H9 (cell line): ENCODE measurements around the gene RINT1. TPM values are rescaled to one million over a fixed set of nuclear protein-coding genes. Genes with fewer than 3 reads are reported as not detected.

Experiments used
- DNase-seq: peaks from one replicate; pipeline ENCODE4 v3.0.0-alpha.2; 2017
- H2AFZ ChIP-seq: one replicate; pipeline ENCODE4 v1.6.1; 2013; ENCODE audit warnings: mild to moderate bottlenecking, low read length, control low read depth, moderate library complexity
- H2AK5ac ChIP-seq: 2 replicates; pipeline ENCODE4 v1.6.1; 2013; ENCODE audit warnings: low read length, control low read depth, mixed read lengths; ENCODE audit not compliant: insufficient read length
- H2BK120ac ChIP-seq: one replicate; pipeline ENCODE4 v1.6.1; 2013; ENCODE audit warnings: low read depth, mild to moderate bottlenecking, low read length, control low read depth, inconsistent platforms; ENCODE audit not compliant: poor library complexity, severe bottlenecking
- H2BK12ac ChIP-seq: 2 replicates; pipeline ENCODE4 v1.6.1; 2013; ENCODE audit warnings: low read length, control low read depth, mixed read lengths, low read depth; ENCODE audit not compliant: insufficient read length
- H2BK15ac ChIP-seq: 2 replicates; pipeline ENCODE4 v1.6.1; 2013; ENCODE audit warnings: low read depth, low read length, control low read depth
- H2BK20ac ChIP-seq: one replicate; pipeline ENCODE4 v1.6.1; 2013; ENCODE audit warnings: low read depth, mild to moderate bottlenecking, low read length, control low read depth, inconsistent platforms; ENCODE audit not compliant: poor library complexity, severe bottlenecking
- H2BK5ac ChIP-seq: 2 replicates; pipeline ENCODE4 v1.6.1; 2013; ENCODE audit warnings: low read length, control low read depth, mixed read lengths; ENCODE audit not compliant: insufficient read length
- H3K14ac ChIP-seq: 2 replicates; pipeline ENCODE4 v1.6.1; 2013; ENCODE audit warnings: low read length, control low read depth; ENCODE audit not compliant: insufficient read depth
- H3K18ac ChIP-seq: 2 replicates; pipeline ENCODE4 v1.6.1; 2013; ENCODE audit warnings: low read depth, mild to moderate bottlenecking, mixed read lengths, low read length, control low read depth; ENCODE audit not compliant: insufficient read length
- H3K23ac ChIP-seq: 2 replicates; pipeline ENCODE4 v1.6.1; 2013; ENCODE audit warnings: low read length, control low read depth, mixed read lengths, low read depth; ENCODE audit not compliant: insufficient read length
- H3K23me2 ChIP-seq: 2 replicates; pipeline ENCODE4 v1.6.1; 2013; ENCODE audit warnings: low read depth, mild to moderate bottlenecking, mixed read lengths, low read length, control low read depth; ENCODE audit not compliant: insufficient read length, poor library complexity, severe bottlenecking
- H3K27ac ChIP-seq: 2 replicates; pipeline ENCODE4 v1.5.1; 2013; ENCODE audit warnings: low read length, control low read depth, mixed read lengths, low read depth; ENCODE audit not compliant: insufficient read length
- H3K27me3 ChIP-seq: 2 replicates; pipeline ENCODE4 v1.6.1; 2013; ENCODE audit warnings: low read length, control low read depth, inconsistent platforms; ENCODE audit not compliant: insufficient read depth
- H3K4ac ChIP-seq: 2 replicates; pipeline ENCODE4 v1.6.1; 2013; ENCODE audit warnings: low read depth, mild to moderate bottlenecking, control low read depth, inconsistent platforms, low read length, moderate library complexity
- H3K4me1 ChIP-seq: 2 replicates; pipeline ENCODE4 v1.6.1; 2013; ENCODE audit warnings: low read length, control low read depth, inconsistent platforms; ENCODE audit not compliant: insufficient read depth
- H3K4me2 ChIP-seq: 2 replicates; pipeline ENCODE4 v1.6.1; 2013; ENCODE audit warnings: low read length, control low read depth, mixed read lengths; ENCODE audit not compliant: insufficient read length, insufficient read depth
- H3K56ac ChIP-seq: 2 replicates; pipeline ENCODE4 v1.6.1; 2013; ENCODE audit warnings: low read depth, mild to moderate bottlenecking, mixed read lengths, low read length, control low read depth; ENCODE audit not compliant: insufficient read length
- H3K79me1 ChIP-seq: 2 replicates; pipeline ENCODE4 v1.6.1; 2013; ENCODE audit warnings: low read depth, mild to moderate bottlenecking, moderate library complexity, low read length, control low read depth, inconsistent platforms; ENCODE audit not compliant: insufficient read depth, poor library complexity, severe bottlenecking
- H3K79me2 ChIP-seq: 2 replicates; pipeline ENCODE4 v1.6.1; 2013; ENCODE audit warnings: low read length, control low read depth, inconsistent platforms; ENCODE audit not compliant: insufficient read depth
- H3K9ac ChIP-seq: 2 replicates; pipeline ENCODE4 v1.6.1; 2013; ENCODE audit warnings: low read length, control low read depth, mixed read lengths; ENCODE audit not compliant: insufficient read length; ENCODE audit errors: extremely low read depth
- H3K9me3 ChIP-seq: one replicate; pipeline ENCODE4 v1.6.1; 2013; ENCODE audit warnings: low read depth, low read length, inconsistent platforms; ENCODE audit not compliant: control insufficient read depth
- H3T11ph ChIP-seq: one replicate; pipeline ENCODE4 v1.6.1; 2013; ENCODE audit warnings: mild to moderate bottlenecking, low read length, control low read depth, inconsistent platforms
- H4K20me1 ChIP-seq: one replicate; pipeline ENCODE4 v1.6.1; 2013; ENCODE audit not compliant: control insufficient read depth, insufficient read length, insufficient read depth
- H4K5ac ChIP-seq: 2 replicates; pipeline ENCODE4 v1.6.1; 2013; ENCODE audit warnings: low read depth, mild to moderate bottlenecking, mixed read lengths, low read length, control low read depth; ENCODE audit not compliant: insufficient read length
- H4K8ac ChIP-seq: replicated peaks from 2 replicates; pipeline ENCODE4 v1.6.1; 2013; ENCODE audit warnings: low read length, control low read depth, mixed read lengths, low read depth; ENCODE audit not compliant: insufficient read length
- H4K91ac ChIP-seq: 2 replicates; pipeline ENCODE4 v1.6.1; 2013; ENCODE audit warnings: low read depth, mild to moderate bottlenecking, moderate library complexity, mixed read lengths, low read length, control low read depth; ENCODE audit not compliant: insufficient read length
- H3K27ac Mint-ChIP-seq, 3 experiments: 2 replicates in 2 of 3; 3 replicates in 1 of 3; pipeline ENCODE4 v1.8.0; 2020 to 2021; ENCODE audit warnings: mixed read lengths in 3 of 3, mild to moderate bottlenecking in 1 of 3, moderate library complexity in 1 of 3
- H3K27me3 Mint-ChIP-seq: 2 replicates; pipeline ENCODE4 v1.8.0; 2021; ENCODE audit warnings: low read depth, mild to moderate bottlenecking, moderate library complexity, mixed read lengths
- H3K36me3 Mint-ChIP-seq, 3 experiments: 2 replicates in 2 of 3; 3 replicates in 1 of 3; pipeline ENCODE4 v1.8.0; 2020 to 2021; ENCODE audit warnings: low read depth in 3 of 3, mixed read lengths in 3 of 3; ENCODE audit not compliant: insufficient read depth in 1 of 3
- H3K4me1 Mint-ChIP-seq, 2 experiments: 2 replicates each; pipeline ENCODE4 v1.8.0; 2020; ENCODE audit warnings: mixed read lengths in 2 of 2
- H3K4me3 Mint-ChIP-seq, 2 experiments: 2 replicates in 1 of 2; 3 replicates in 1 of 2; pipeline ENCODE4 v1.8.0; 2020 to 2021; ENCODE audit warnings: mild to moderate bottlenecking in 2 of 2, mixed read lengths in 2 of 2, moderate library complexity in 1 of 2
- H3K9me3 Mint-ChIP-seq, 2 experiments: 2 replicates in 1 of 2; 3 replicates in 1 of 2; pipeline ENCODE4 v1.8.0; 2020; ENCODE audit warnings: mild to moderate bottlenecking in 2 of 2, mixed read lengths in 2 of 2, moderate library complexity in 1 of 2
- CTCF ChIP-seq: fragments of 200-600 bp; sonication (generic); conservative IDR thresholded peaks from 3 replicates; pipeline ENCODE4 v1.8.0; 2021; ENCODE audit warnings: antibody characterized with exemption, mild to moderate bottlenecking
- WGBS: extraction: QIAGEN DNeasy Blood & Tissue Kit; methylation state at CpG from one replicate; pipeline ENCODE4 v1.1.7; 2013; ENCODE audit warnings: missing lambda C conversion rate, low lambda C conversion rate, mixed read lengths; ENCODE audit not compliant: insufficient read length; ENCODE audit errors: extremely low coverage; 5-methylcytosine and 5-hydroxymethylcytosine counted together
- total RNA-seq: library from RNA; stranded (reverse); gene quantifications from 2 replicates; pipeline ENCODE4 v1.2.1, GENCODE V29; 2021

Gene RINT1
- total RNA-seq, 1 experiment from 2014 or later: 21.5 TPM

GRCh38 chr7:105521027-105521716 lies 10.8 kb upstream of the RINT1 start:
- H3K4me3 Mint-ChIP-seq: peak overlapping the region; percentile 98 to 99
- Histone ChIP-seq H3K18ac (peak overlapping the region; percentile 96), H2BK20ac (no peak overlapping the region), H3K14ac (peak overlapping the region; percentile 90), H3K4me2 (peak overlapping the region; percentile 78), H4K20me1 (no peaks in the 10 kb centered on the region), H2BK5ac (no peak overlapping the region), H3K4me1 (no peaks in the 10 kb centered on the region; the same call in 1 of the 2 replicates), H4K91ac (no peak overlapping the region), H3K79me1 (no peaks in the 10 kb centered on the region), H4K5ac (no peak overlapping the region), H2BK12ac (no peak overlapping the region), H3K79me2 (peaks cover 21% of the 10 kb centered on the region), H3T11ph (no peak overlapping the region), H3K56ac (no peak overlapping the region), H2AFZ (no peak overlapping the region), H3K27ac (no peak overlapping the region), H4K8ac (no peak overlapping the region), H3K4ac (no peak overlapping the region), H3K23ac (no peak overlapping the region), H2BK15ac (no peak overlapping the region; the same call in 1 of the 2 replicates), H2AK5ac (no peak overlapping the region), H3K9ac (peak overlapping the region; percentile 92), H3K9me3 (no peaks in the 10 kb centered on the region), H2BK120ac (no peak overlapping the region), H3K27me3 (no peaks in the 10 kb centered on the region), H3K23me2 (peaks cover 8% of the 10 kb centered on the region)
- peak overlapping the region; percentile 95 to 99 (median 97) for H3K27ac Mint-ChIP-seq
- no CpG with 5 or more reads among the region's 25 CpGs for WGBS
- peaks cover 20 to 28% (median 27%) of the 10 kb centered on the region in 3 experiments; a peak in 6 of 7 replicates for H3K36me3 Mint-ChIP-seq
- TF ChIP-seq CTCF: no peak
- peak; percentile 45 for DNase-seq
- peaks cover 11 to 14% of the 10 kb centered on the region in 2 experiments for H3K4me1 Mint-ChIP-seq
- peaks cover 7% of the 10 kb centered on the region for H3K27me3 Mint-ChIP-seq
- H3K9me3 Mint-ChIP-seq: peaks cover 5% of the 10 kb centered on the region in 2 experiments; a peak in 2 of 5 replicates
